HG03025 (cell line): ENCODE measurements around the gene TIMM23B.
"Not testable (repeated sequence)": the region's sequence is repeated elsewhere in the genome, so short reads cannot be mapped to it uniquely, and the experiment has no call there.

Source experiments
- ATAC-seq: cut with Tn5 transposase; IDR thresholded peaks from one replicate; pipeline ENCODE4 v1.9.1; 2021; ENCODE audit warnings: mild to moderate bottlenecking, moderate library complexity; ENCODE audit not compliant: unreplicated experiment, low FRiP score

The TIMM23B gene

DNA sequence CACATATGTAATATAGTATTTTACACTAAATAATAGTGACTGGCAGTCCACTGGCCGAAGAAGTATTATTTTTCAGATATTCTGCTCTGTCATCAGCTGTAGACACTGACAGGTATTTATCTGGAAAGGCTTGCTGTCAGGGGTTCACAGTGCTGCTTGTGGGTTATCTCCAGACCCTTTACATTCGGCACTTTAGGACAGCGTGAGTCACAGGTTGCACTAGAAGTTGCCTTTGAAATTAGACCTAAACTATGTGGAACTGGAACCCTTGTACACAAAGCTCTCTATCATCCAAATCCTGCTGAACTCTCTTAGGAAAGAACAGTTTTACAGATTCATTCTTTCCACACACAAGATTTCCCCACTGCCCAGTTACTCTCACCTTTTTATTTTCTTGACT, 30.2 kb downstream of the TIMM23B start:
- ATAC-seq = not testable (repeated sequence)

DNA sequence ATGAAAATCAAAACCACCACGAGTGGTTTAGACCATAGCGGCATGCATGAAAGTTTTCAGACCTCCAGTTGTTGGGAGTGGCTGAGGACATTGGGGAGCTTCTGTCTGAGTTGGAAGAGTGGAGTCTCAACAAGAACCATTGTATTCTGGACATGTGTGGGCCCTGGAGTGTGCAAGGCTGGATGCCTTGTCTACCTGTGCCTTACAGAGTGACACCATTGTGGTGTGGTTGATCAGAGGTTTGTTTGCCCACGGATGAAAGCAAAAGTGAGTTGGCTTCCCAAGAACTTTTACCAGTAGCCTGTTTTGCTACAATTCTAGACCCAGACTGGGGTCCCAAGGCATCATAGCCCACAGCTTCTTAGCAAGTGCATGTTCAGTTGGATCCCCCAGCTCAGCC, 35.9 kb downstream of the TIMM23B start:
- not testable (repeated sequence) for ATAC-seq

DNA sequence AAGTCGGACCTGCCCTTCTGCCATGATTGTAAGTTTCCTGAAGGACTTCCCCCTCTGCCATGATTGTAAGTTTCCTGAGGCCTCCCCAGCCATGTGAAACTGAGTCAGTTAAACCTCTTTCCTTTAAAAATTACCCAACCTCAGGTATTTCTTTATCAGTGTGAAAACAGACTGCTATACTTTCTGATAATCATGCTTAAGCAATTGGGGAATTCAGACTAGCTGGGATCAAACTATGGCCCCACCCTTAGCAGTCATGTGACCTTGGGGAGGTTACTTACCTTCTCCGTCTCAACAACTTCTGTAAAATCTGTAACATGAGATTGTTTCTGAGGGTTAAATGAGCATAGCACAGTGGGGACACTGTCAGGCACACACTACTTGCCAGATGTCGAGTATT, 45.4 kb downstream of the TIMM23B start:
- not testable (repeated sequence) for ATAC-seq

DNA sequence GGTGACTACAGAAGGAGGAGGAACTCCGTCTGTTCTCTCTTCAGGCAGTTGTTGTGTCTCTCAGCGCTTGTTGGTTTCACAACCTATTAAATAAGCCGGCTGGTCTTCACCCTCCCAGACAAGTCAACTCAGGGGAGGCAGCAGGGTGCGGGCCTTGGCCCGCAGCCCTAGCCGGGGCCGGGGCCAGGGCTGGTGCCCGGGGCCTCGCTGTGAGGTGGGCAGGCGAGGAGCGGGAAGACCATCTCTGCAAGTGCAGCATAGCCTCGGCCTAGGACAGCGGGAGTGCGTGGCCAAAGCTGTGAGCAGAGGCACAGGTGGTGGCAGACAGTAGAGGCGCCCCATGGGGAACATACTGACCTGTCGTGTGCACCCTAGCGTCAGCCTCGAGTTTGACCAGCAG, 46.5 kb downstream of the TIMM23B start, which contains the start of gene AGAP6:
TSS of gene AGAP6 (plus strand) at position 31 of the 400 bp plus-strand sequence. CDS start at position 341, 310 bp downstream.
- ATAC-seq = not testable (repeated sequence)

DNA sequence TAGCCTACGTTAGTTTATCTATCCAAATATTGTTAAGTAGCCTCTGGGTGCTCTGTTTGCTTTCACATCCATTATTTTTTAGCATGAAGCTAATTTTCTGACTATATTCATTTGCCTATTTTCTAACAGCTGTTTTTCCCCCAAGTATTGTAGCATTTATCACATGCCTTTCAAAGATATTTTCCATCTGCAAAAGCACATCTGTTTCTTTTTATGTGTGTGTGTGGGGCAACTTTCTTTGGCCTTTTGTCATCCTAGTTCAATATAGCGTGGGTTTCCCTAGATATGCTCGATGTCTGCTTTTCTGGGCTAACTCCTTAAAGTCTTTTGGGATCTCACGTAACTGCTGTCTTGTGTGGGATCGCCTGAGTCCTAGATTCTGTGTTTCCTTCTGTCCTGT, 53.5 kb downstream of the TIMM23B start:
- ATAC-seq = not testable (repeated sequence)

DNA sequence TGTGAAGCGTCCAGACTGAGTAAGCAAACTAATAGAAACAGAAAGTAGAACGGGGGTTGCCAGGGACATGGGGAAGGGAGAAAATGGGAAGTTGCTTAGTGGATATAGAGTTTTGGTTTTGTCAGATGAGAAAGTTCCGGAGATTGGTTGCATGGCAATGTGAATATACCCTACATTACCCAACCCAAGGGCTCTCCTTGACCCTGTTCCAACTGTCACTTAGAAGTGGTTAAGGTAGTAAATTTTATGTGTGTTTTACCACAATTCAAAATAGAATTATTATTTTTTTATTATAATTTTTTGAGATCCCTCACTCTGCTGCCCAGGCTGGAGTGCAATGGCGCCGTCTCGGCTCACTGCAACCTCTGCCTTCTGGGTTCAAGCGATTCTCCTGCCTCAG, 72.2 kb downstream of the TIMM23B start:
- not testable (repeated sequence) for ATAC-seq

DNA sequence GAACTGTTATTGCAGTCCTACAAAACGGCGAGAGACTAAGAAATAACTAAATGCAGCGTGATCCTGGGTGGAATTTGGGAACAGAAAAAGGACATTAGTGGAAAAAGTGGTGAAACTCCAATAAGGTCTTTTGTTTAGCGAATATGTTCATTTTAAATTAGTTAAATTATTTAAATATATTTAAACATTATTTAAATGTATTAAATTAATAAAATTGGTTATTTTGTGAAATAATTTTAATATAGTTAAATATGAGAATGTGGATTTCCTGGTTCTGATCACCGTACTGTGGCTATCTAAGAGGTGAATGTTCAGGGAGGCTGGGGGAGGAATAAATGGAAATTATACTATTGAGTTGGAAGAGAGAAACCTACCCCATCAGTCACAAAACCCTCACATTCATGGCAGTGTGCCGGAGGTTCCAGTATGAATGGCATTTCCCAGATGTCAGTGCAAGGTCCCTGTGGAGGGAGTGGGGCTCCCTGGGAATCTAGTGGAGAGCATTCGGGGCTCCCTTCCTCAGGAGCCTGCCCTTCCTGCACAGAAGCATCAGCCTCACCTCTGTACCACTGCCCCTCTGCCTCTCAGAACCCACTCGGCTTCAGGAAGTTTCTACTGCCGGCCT, 73.9 kb downstream of the TIMM23B start:
- not testable (repeated sequence) for ATAC-seq

DNA sequence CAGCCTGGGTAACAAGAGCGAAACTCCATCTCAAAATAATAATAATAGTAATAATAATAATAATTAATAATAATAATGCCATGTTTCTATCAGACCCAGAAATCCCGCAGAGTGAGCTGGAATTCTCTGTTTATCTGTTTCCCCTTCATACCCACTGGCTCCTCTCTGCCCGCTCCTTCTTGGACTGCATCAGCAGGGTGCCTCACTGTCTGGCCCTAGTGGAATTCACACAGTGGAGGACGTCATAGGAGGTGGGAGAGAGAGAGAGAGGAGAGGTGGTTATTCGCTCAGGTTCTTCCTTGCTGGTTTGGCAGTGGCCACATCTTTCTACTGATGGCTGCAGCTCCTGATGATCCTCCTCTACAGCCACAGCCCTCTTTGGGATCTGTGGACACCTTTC, 75.1 kb downstream of the TIMM23B start:
- ATAC-seq = not testable (repeated sequence)

DNA sequence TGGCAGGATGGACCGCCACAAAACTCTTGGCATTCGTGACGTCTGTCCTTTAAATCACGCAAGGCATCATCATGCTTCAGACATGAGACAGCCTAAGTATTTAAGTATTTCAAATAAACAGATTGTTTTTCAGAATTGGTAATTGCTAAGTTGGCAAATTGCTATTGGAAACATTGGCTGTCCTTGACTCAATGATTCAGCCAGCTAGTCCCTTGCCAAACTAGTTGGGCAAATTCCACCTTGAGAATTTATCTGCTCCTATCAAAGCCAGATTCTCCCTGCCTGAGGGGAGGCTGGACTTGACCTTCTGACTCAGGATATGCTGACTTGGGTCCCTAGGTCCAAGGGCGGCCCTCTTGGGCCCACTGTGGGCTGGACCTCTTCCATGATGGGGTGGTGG, 75.8 kb downstream of the TIMM23B start:
- ATAC-seq = not testable (repeated sequence)

DNA sequence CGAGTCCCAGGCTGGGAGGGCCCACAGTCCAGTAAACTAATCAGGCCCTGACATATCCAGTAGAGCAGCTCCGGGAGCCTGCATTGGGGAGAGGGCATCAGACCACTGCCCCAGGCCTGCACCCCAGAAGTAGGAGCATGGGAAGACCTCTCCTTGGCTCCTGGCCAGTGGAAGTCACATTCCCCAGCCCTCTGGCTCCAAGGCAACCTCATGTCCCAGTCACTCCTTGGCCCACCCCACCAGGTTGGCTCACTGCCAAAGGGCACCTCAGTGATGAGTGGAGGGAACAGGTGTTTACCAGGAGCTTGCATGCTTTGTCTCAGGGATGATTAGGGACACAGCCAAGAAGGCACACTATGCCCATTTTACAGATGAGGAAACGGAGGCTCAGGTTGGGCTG, 77.4 kb downstream of the TIMM23B start:
- not testable (repeated sequence) for ATAC-seq

DNA sequence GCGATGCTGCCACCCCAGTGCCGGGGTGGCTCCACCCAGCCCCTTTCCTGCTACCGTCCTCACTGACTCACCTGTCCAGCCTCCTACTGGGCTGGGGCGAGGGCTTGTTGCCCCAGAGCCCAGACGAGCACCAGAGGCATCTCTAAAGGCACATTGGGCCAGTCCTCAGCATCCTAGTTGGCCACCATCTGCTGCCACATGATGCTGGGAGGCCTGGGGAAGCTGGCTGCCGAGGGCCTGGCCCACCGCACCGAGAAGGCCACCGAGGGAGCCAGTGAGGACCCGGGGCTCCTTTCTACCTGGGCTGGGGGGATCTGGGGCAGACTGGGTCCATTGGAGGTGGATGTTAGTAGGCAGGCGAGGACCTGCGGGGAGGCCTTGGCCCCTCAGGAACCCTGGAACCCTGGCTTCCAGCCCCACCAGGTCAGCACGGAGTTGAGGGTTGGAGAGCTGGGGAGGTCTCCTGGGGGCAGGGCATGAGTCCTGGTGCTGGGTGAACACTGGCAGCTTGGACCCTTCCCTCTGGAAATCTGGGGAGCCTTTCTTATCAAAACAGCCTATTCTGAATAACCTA, 78.7 kb downstream of the TIMM23B start:
- not testable (repeated sequence) for ATAC-seq

DNA sequence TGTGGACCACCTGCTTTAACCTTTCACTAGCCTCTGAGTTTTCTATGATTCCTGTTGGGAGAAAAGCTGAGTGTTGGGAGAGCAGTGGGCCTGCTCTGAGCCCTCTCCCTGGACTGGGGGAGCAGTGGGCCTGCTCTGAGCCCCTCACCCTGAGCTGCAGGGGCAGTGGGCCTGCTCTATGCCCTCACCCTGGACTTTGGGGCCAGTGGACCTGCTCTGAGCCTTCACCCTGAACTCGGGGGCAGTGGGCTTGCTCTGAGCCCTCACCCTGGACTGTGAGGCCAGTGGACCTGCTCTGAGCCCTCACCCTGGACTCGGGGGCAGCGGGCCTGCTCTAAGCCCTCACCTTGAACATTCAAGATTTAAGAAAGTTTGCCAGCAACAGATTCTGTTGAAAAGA, 79.8 kb downstream of the TIMM23B start:
- ATAC-seq = no peak
